ENCODE measurements around the gene DENND1A.
A peak's percentile ranks its signal among the peaks of the same experiment; 100 is the strongest.

DENND1A gene

DNA sequence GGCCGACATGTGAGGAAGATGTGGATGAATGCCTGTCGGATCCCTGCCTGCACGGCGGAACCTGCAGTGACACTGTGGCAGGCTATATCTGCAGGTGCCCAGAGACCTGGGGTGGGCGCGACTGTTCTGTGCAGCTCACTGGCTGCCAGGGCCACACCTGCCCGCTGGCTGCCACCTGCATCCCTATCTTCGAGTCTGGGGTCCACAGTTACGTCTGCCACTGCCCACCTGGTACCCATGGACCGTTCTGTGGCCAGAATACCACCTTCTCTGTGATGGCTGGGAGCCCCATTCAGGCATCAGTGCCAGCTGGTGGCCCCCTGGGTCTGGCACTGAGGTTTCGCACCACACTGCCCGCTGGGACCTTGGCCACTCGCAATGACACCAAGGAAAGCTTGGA is 559.8 kb downstream of the DENND1A start:
- no peak for DNase-seq (ENCODE audit: low read depth)

DNA sequence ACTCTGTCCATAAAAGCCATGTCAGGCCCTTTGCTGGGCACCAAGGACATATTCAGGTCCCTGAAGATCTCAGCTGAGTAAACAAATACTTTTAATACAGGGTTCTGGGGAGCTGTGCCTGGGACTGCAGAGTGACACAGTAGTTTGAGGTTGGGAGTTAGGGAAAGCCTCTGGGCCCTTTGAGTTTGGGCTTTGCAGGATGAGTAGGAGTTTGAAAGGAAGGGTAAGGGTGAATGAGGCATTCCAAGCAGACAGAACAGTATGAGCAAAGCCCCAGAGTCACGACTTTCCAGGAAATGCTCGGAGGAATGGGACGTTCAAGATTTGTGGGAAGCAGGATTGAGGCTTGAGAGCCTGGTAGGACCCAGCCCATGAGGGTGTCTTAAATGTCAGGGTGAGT is 560.6 kb downstream of the DENND1A start:
- DNase-seq (ENCODE audit: low read depth), result no peak

DNA sequence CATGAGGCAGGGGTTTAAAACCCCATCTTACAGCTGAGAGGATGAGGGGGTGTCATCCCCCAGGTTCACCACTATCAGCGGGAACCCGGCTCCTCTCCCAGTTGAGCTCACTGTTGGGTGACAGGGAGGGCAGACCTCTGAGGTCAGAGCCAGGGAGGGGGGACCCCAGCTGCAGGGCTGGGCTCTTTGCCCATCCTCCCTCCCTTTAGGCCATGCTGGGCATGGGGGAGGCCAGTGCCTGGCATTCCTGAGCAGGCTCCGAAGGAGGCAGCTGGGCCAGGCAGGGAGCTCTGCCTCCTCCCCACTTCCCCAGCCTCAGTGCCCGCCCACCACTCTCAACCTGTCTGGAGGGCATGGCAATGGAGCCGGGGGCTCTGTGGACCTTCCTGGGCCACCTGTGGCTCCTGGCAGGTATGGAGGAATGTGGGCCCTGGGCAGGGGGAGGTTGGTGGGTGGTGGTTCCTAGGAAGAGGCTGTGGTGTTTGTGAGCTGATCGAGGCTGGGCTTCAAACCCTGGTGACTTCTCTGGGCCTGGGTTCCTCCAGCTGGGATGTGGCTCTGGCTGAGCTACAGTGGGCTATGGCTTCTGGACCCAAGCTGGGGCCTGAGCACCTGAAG is 561.3 kb downstream of the DENND1A start:
- DNase-seq (ENCODE audit: low read depth), result peak; percentile 36

DNA sequence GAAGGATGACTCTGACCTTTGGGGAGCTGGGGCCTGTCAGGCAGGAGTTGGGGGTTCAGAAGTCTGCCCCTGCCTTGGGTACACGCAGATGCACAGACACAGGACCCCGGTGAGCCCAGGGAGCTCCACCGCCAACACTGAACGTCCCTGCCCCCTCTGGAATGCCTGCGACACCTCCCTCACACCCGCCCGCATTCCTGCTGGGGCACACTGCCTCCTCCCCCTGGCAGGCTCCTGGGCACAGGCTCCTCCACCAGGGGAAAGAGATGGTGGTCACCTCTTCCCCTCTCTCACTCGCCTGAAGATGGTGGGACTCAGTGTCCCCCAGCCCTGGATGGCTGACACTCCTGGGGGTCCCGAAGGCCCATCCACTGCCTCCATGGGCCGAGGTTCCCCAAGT is 561.9 kb downstream of the DENND1A start:
- no peak for DNase-seq (ENCODE audit: low read depth)

DNA sequence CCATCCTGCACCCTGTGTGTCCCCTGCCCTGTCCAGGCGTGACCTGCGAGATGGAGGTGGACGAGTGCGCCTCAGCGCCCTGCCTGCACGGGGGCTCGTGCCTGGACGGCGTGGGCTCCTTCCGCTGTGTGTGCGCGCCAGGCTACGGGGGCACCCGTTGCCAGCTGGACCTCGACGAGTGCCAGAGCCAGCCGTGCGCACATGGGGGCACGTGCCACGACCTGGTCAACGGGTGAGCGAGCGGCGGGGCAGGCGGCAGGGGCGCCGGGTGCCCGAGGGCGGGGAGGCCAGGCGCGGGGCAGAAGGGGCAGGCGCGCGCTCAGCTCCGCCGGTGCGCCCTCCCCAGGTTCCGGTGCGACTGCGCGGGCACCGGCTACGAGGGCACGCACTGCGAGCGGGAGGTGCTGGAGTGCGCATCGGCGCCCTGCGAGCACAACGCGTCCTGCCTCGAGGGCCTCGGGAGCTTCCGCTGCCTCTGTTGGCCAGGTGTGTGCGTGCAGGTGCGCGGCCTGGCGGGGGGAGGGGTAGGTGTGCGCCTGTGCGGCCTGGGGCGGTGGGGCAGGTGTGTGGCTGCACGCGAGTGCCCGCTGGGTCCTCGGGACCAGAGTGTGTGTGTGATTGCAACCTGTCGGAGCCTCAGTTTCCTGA is 563.9 kb downstream of the DENND1A start:
- DNase-seq (ENCODE audit: low read depth), result no peak

DNA sequence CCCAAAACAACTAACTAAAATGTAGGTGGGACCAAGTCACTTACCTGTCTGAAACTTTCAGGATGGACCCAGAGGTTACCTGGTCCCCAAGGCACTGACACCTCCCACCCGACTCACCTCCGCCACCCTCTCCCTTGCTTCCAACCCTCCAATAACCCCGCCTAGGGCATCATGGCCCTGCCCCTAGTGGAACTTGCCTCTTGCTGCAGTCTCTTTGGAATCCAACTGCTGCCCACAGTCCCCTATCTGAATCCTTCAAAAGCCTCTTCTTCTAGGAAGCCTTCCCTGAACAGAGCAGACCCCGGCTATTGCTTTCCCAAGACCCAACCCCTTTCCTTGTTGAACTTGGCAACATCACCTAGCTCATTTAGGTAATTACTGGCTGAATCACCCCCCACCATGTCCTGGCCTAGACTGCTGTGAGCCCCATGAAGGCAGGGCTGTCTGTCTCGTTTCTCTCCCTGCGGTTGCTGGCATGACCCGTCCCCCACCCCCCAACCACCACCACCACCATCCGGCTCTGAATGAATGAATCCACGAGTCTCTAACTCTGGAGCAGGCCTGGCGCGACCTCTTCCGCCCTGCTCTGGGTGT is 564.5 kb downstream of the DENND1A start:
- no peak for DNase-seq (ENCODE audit: low read depth)

DNA sequence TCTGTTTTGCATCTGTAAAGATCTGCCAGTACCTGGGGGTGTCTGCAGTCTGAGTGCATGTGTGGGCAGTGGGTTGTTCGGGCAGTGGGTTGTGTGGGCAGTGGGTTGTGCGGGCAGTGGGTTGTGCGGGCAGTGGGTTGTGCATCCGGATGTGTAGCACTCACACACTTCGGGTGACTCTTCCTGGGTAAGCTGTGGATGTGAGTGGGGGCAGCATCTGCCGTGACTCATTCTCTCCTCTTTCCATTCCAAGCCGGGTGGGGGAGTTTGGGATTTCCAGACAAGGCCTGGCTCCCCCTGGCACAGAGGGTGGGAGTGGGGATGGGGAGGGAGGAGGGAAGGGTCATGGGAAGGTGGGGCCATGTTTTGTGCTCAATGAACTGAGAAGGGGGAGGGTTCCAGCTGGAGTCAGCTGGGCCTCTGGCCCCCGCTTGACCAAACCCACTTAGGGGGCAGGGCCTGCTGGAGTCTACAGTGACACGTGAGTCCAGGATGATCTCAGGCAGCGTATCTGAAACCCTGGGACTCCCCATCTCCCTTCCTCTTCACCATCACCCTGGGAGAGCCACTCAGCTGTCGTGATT is 565.6 kb downstream of the DENND1A start:
- DNase-seq (ENCODE audit: low read depth), result peak; percentile 100

DNA sequence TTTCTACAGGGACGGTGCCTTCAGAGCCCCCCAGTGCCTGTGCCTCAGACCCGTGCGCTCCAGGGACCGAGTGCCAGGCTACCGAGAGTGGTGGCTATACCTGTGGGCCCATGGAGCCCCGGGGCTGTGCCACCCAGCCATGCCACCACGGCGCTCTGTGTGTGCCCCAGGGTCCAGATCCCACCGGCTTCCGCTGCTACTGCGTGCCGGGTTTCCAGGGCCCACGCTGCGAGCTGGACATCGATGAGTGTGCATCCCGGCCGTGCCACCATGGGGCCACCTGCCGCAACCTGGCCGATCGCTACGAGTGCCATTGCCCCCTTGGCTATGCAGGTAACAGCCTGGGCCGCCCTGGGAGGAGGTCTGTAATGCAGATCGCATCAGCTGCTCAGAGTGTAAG is 567.1 kb downstream of the DENND1A start:
- DNase-seq (ENCODE audit: low read depth), result no peak

DNA sequence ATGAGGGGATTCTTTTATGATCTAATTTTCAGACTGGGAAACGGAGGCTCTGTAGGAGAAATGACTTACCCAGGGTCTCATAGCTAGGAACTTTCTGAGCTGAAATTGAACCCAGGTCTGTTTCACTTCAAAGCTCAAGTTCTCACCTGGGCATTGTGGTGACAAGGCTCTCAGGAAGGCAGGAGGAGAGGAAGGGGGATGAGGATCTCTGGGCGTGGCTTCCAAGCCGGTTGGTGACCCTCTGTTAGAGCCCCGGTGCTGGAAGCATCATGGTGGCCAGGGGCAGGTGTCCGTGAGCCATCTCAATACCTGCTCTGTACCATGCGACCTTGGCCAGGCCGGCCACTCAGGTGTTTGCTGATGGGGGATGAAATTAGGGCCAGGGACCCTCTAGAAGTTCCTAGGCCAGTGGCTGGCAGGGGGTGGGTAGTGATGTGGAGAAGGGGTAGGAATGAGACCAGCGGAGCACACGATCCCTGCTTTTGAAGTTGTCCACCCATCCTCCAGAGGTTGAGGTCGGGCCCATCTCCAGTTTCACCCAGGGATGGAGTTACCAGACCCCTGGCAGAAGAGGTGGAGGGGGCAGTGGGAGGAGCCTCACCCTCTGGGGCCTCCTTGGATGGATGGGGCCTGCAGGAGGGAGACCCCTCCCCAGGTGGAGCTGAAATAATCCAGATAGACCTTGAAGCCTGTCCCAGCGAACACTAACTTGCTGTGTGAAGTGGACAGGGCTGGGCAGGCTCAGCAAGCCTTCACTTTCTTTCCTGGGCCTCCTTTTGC is 568.0 kb downstream of the DENND1A start:
- no peak for DNase-seq (ENCODE audit: low read depth)

DNA sequence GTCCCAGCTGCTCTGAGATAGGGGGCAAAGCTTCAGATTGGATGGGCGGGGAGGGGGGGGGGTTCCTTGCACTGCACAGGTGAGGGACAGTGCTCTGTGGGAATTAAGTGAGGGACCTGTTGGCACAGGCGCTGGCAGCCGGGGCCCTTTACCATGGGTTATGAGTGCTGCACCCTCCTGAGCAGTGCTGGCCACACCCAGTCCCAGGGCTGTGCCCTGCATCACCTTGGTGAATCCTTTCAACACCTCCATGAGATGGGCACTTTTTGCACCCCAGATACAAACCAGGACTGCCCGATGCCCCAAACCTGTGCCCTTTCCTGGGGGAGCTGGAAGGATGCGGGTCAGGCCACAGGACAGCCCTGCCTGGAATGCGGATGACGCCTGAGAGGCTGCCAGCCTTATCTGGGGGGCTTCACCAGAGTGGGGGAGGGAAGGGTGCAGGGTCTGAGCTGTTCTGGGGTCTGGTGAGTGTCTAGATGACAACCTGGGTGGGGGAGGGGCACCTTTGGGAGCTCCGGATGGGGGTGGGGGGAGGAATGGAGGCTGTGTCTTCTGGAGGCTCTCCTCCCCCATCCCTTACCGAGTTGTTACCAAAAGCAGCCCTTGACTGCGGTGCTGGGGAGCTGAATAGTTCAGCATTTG is 568.7 kb downstream of the DENND1A start:
- DNase-seq (ENCODE audit: low read depth), result peak; percentile 63

DNA sequence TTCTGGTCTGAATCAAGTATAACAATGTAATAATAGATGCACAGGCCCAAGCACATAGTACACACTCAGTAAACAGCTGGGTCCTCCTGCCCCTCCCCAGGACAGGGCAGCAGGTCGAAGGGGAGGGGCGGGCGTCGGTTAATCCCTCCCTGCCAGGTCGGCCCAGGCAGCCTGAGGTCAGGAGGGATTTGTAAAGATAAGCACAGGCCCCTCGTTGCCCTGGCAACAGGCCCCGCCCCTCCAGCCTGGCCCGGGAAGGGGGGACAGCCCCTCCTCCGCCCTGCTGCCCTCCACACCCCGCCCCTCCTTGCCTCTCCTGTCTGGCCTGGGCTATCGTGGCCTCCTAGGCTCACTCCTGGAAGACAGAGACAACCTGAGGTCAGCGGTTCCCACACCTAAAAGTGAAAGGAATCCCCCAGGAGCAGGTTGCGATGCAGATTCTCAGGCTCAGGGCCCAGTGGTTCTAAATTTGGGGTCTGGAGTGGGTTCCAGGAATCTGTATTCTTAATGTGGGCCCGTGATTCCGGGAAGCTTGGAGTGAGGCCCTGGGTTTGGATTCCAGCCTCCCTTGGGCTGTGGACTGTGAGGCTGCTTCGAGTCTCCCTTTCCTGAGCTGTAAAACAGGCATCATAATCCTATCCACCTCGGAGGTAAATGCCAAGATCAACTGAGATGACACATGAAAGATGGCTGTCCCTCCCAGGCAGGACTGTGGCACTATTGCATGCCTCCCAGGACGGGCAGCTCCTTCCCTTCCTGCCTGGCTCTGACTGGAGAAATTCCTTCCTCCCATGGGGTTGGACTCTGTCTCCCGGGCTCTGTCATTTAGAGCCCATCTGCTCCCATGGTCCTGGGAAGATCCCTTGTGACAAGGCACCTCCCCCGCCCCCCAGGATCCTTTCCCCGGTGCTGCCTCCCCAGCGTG is 569.5 kb downstream of the DENND1A start:
- peak; percentile 90 for DNase-seq (ENCODE audit: low read depth)

DNA sequence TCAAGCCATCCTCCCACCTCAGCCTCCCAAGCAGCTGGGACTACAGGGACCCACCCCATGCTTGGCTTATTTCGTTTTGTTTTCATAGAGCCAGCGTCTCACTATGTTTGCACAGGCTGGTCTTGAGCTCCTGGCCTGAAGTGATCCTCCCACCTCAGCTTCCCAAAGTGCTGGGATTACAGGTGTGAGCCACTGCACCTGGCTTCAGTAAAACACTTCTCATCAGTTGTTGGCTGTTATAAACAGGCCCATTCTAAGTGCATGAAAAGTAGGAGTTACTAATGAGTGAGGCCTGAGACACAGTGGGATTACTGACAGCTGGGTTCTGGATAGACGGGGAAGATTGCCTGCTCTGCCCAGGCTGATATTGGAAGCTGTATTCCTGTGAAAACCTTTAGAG is 570.4 kb downstream of the DENND1A start:
- no peak for DNase-seq (ENCODE audit: low read depth)

DNA sequence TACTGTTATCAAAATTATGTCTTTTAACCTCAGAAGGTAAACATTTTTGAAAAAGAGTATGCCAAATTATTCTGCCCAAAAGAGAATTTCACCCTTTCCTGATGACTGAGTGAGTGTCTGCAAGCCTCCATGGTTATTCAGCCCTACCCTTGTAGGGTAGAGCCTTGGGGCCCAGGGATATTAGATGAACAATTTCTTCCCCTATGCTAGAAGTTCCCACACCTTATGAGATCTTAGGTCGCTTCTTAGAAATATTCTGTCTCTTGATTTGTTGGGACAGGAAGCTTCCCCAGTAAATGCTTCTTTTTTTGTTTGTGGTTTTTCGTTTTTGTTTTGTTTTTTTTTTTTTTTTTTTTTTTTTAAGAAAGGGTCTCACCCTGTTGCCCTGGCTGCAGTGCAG is 570.8 kb downstream of the DENND1A start:
- no peak for DNase-seq (ENCODE audit: low read depth)

DNA sequence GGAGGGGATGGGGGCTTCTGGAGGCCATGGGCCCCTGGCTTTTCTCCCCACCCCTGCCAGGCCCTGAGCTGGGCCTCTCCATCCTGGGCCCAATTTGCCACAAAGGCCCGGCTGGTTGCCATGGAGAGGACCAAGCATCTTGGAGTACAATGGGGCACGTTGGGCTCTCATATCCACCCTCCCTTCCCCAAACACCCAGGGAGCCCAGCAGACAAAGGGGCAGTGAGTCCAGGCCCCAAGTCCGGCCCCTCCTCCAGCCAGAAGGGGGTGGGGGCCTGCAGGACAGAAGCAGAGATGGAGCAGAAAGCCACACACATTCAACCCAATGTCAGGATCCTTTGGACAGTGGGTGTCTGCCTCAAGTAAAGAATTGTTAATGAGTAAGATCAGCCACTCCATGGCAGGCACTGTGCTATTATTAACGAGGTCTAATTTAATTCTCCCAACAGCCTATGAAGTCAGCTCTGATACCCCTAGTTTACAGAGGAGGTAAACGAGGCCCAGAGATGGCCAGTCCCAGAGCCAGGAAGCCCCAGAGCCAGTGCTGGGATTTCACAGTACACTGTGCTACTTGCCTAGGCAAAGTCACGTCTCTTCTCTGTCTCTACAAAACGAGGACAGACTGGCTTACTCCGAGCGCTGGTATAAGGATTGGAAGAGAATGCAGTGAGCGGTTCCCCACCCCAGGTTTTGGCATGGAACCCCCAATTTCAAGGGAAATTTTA is 571.6 kb downstream of the DENND1A start:
- no peak for DNase-seq (ENCODE audit: low read depth)

DNA sequence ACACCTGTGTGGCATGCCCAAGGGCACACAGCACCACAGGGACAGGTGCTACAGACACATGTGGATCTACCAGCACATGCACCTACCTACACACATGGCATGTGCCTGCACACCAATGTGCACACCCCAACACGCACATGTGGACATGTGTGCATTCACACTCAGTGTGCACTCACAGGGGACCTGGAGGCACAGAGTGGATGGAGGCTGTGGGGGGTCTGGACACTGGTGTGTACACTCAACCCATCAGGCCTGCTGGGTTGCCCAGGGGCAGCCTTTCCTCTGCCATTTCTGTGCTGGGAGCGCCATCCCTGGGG is 572.2 kb downstream of the DENND1A start:
- DNase-seq (ENCODE audit: low read depth), result no peak

DNA sequence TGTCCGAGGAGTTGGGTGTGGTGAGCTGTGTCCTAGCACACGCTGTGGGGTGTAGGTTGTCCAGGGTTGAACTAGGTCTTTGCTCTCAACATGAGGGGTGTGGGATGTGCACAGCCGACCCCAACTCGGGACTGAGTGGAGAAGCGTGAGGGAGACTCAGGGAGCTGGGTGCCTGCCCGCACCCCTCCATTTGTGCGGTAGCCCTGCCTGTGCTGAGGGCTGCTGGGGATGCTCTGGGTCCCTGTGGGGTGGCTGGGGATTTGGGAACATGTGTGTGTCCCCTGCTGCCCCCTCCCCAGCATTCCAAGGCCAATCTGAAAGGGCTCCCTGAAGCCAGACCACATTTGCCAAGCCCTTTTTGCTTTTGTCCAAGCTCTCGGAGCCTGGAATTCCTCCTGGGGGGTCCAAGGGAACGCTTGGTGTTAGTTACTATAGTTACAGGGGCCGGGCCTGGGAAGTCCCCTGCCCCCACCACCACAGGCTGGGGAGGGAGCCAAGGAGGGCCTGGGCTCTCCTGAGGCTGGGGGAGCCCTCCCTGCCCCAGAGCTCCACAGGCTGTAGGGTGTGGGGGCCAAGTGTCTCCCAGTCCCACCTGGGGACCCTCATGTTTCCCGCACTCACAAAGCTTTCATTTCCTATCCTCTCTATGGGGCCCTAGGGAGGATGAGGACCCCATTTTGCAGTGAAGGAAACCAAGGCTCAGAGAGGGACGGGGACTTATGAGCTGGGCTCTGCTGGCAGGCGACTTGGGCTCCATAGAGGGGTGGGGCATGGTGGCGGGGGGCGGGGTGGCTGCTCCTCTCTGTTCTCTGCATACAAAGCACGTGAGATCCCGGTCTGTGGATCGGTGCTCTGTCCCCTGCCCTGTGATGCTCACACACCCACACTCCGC is 572.8 kb downstream of the DENND1A start:
- no peak for DNase-seq (ENCODE audit: low read depth)

DNA sequence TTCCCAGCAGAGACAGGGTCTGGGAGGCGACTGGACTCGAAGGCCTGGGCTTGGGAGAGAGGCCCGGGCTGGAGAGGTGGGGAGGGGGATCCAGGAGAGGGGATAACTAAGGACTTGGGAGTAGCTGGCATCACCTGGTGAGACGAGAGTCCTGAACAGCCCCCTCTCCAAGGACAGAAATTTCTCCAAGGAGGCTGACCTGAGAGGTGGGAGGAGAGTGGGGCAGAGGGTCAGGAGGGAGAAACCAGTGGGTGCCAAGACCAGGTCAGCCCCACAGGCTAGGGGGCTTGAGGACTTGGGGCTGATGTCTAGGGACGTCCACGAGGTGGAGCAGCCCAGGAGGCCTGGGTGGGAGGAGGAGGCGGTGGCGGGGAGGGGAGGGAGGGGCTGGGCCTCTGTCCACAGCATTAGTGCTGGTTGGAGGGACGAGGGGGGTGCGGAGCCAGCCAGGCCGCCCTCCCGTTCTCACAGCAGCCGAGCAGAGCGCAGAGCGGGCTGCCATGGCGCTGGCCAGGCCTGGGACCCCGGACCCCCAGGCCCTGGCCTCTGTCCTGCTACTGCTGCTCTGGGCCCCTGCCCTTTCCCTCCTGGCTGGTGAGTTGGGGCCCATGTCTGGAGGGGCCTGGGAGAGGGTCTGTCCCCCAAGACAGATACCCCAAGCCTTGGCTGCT is 574.0 kb downstream of the DENND1A start, which contains the start of gene CRB2:
TSS of gene CRB2 (plus strand) at position 437 of the 671 bp plus-strand sequence. CDS start at position 501, 64 bp downstream.
- DNase-seq (ENCODE audit: low read depth), result peak; percentile 59

DNA sequence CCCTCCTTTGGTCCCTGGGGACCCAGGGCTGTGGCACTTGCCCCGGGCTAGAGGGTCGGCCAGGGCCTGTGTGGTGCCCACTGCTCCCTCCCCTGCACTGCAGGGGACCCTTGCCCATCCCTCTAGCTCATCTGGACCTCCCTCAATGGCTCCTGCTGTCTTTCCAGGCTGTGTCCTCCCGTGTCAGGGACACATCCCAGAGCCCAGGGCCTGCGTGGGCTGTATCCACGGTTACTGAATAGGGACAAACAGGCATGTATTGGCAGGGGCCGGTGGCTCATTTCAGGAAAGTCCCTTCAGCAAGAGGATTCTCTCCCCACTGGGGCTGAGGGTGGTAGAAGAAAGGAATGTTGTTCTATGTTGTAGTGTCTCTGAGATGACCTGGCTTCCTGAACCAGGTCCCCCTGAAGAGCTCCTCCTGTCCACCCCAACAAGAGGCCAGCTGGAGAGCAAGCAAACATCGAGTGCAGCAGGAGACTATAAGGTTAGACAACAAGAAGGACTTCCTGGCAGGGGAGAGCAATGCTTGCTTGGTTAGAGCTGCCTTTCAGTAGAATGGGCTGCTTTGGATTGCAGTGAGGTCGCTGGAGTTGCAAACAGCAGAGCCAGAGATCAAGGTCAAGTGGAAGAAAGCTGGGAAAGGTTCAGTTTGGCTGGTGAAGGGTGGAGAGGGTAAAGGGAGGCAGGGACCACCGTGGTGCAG is 575.0 kb downstream of the DENND1A start:
- DNase-seq (ENCODE audit: low read depth), result no peak

All from amniotic epithelial cell (primary cell).